Keratinocyte (primary cell): ENCODE measurements around the gene FSTL5. TPM values are rescaled to one million over a fixed set of nuclear protein-coding genes. Genes with fewer than 3 reads are reported as not detected.

Source experiments
- DNase-seq: peaks from one replicate; pipeline ENCODE4 v3.0.0-alpha.2; 2011; ENCODE audit warnings: low read depth, missing footprints, low spot score
- FAIRE-seq: peaks from 2 replicates; lab custom pipeline; 2011; peaks lifted over from hg19 to GRCh38; lab: Jason Lieb, UNC
- H2AFZ ChIP-seq: 2 replicates; pipeline ENCODE4 v1.6.0; 2012; ENCODE audit warnings: low read length, control low read depth, inconsistent platforms; ENCODE audit not compliant: control insufficient read depth
- H3K27ac ChIP-seq: 2 replicates; pipeline ENCODE4 v1.5.1; 2011; ENCODE audit warnings: low read length; ENCODE audit not compliant: control insufficient read depth, insufficient read depth
- H3K27me3 ChIP-seq: 3 replicates; pipeline ENCODE4 v1.6.0; 2011; ENCODE audit warnings: low read length; ENCODE audit not compliant: control insufficient read depth, insufficient read depth; ENCODE audit errors: extremely low read depth
- H3K36me3 ChIP-seq, 2 experiments: 2 replicates in 1 of 2; 3 replicates in 1 of 2; pipeline ENCODE4 v1.5.1; 2011; ENCODE audit warnings: low read length in 2 of 2, mild to moderate bottlenecking in 1 of 2; ENCODE audit not compliant: control insufficient read depth in 2 of 2, insufficient read depth in 2 of 2; ENCODE audit errors: extremely low read depth in 1 of 2
- H3K4me1 ChIP-seq: 3 replicates; pipeline ENCODE4 v1.5.1; 2011; ENCODE audit warnings: low read length; ENCODE audit not compliant: control insufficient read depth, insufficient read depth; ENCODE audit errors: extremely low read depth
- H3K4me2 ChIP-seq: 3 replicates; pipeline ENCODE4 v1.6.0; 2011; ENCODE audit warnings: low read depth, low read length; ENCODE audit not compliant: control insufficient read depth, insufficient read depth; ENCODE audit errors: extremely low read depth
- H3K4me3 ChIP-seq, 3 experiments: fragments of 200-600 bp in 1 of 3; sonication (generic) in 1 of 3; 2 replicates in 2 of 3; 3 replicates in 1 of 3; pipeline ENCODE4 v1.5.1; 2011 to 2016; ENCODE audit warnings: low read length in 3 of 3, mild to moderate bottlenecking in 3 of 3, control low read depth in 2 of 3, inconsistent platforms in 1 of 3, low read depth in 1 of 3, mixed read lengths in 1 of 3, mixed run types in 1 of 3, moderate library complexity in 1 of 3; ENCODE audit not compliant: control insufficient read depth in 2 of 3, insufficient read depth in 2 of 3; ENCODE audit errors: extremely low read depth in 1 of 3
- H3K79me2 ChIP-seq: 2 replicates; pipeline ENCODE4 v1.6.0; 2012; ENCODE audit warnings: low read length; ENCODE audit not compliant: control insufficient read depth, insufficient read depth
- H3K9ac ChIP-seq: 3 replicates; pipeline ENCODE4 v1.6.0; 2011; ENCODE audit warnings: low read length; ENCODE audit not compliant: control insufficient read depth, insufficient read depth; ENCODE audit errors: extremely low read depth
- H3K9me1 ChIP-seq: 3 replicates; pipeline ENCODE4 v1.6.0; 2011; ENCODE audit warnings: low read length; ENCODE audit not compliant: control insufficient read depth, insufficient read depth; ENCODE audit errors: extremely low read depth
- H3K9me3 ChIP-seq: 2 replicates; pipeline ENCODE4 v1.5.1; 2012; ENCODE audit warnings: low read depth, low read length; ENCODE audit not compliant: control insufficient read depth
- H4K20me1 ChIP-seq: 3 replicates; pipeline ENCODE4 v1.6.0; 2011; ENCODE audit warnings: low read length; ENCODE audit not compliant: control insufficient read depth, insufficient read depth; ENCODE audit errors: extremely low read depth
- CTCF ChIP-seq, 3 experiments: IDR thresholded peaks in 1 of 3; conservative IDR thresholded peaks in 1 of 3; optimal IDR thresholded peaks in 1 of 3; 2 replicates in 2 of 3; 3 replicates in 1 of 3; pipeline versions ENCODE3 to v1.5.1; 2011; ENCODE audit warnings: low read length in 3 of 3, mild to moderate bottlenecking in 3 of 3, moderate library complexity in 2 of 3, control low read depth in 1 of 3, inconsistent platforms in 1 of 3; ENCODE audit not compliant: insufficient read depth in 2 of 3; ENCODE audit errors: extremely low read depth in 1 of 3
- EZH2 ChIP-seq: IDR thresholded peaks from one replicate; pipeline ENCODE4 v1.6.1; 2012; ENCODE audit warnings: inconsistent platforms, mild to moderate bottlenecking, low read length, moderate library complexity
- dilution Hi-C: fragments of 300-500 bp; cut with MboI; formaldehyde crosslinking; loops from one replicate; pipeline ENCODE4 v1.7.0; 2020; ENCODE audit warnings: low sequenced_read_pairs; ENCODE audit not compliant: extremely low pct_ligation_motif_present
- polyA plus RNA-seq, 5 experiments: library from polyadenylated mRNA; depleted of rRNA in 3 of 5; stranded (reverse) in 3 of 5; stranded (forward) in 1 of 5; unstranded in 1 of 5; fragments of >200 nt; gene quantifications; 1 replicate in 1 of 5; 2 replicates in 3 of 5; 3 replicates in 1 of 5; pipeline versions ENCODE4 v1.2.1 to v1.2.3, GENCODE V29; 2011 to 2012; ENCODE audit warnings: missing spikeins in 2 of 5, low read depth in 1 of 5, low replicate concordance in 1 of 5

FSTL5 gene
- polyA plus RNA-seq, 1 donor (not counting 4 experiments of a cell fraction or from before 2014, with no cell fraction given): not detected

DNA sequence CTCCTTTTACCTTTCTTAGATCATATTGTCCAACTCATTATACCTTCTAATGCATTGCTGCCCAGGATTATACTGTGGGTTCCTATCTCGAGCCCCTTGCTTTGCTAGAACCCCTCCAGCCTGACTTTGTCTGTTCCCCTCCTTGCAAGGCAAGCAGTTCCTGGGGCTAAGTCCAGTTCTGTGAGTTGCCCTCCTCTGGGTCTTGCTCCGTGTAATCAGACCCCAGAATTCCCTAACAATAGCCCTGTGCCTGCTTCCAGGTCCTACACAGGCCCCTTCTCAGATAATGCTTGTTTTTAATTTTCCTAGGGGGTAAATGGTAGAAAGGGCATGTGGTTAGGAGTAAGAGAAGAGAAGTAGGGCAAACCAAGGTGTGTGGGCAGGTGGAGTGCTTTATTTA is 145.9 kb downstream of the FSTL5 start:
- no peak overlapping the region for H3K9ac ChIP-seq
- H3K9me3 ChIP-seq: no peaks in the 10 kb centered on the region
- H3K27ac ChIP-seq: no peak overlapping the region
- no peaks in the 10 kb centered on the region for H3K36me3 ChIP-seq
- no peaks in the 10 kb centered on the region for H3K4me1 ChIP-seq
- no peak for TF ChIP-seq EZH2
- no peak for TF ChIP-seq CTCF (optimal IDR thresholded peaks at IDR 0.05 in 1 of 3, IDR thresholded peaks at IDR 0.05 in 1 of 3, conservative IDR thresholded peaks at IDR 0.05 in 1 of 3; ENCODE audit: extremely low read depth in 1 of 3, insufficient read depth in 2 of 3, low read length in 3 of 3)
- H3K4me3 ChIP-seq: no peak overlapping the region
- no peak overlapping the region for H3K4me2 ChIP-seq
- no peaks in the 10 kb centered on the region for H3K27me3 ChIP-seq
- no peaks in the 10 kb centered on the region for H4K20me1 ChIP-seq
- no peaks in the 10 kb centered on the region for H3K79me2 ChIP-seq
- DNase-seq (no peak), FAIRE-seq (no peak)
- H2AFZ ChIP-seq: no peak overlapping the region
- H3K9me1 ChIP-seq: no peaks in the 10 kb centered on the region
- dilution Hi-C loops: no loop called here

DNA sequence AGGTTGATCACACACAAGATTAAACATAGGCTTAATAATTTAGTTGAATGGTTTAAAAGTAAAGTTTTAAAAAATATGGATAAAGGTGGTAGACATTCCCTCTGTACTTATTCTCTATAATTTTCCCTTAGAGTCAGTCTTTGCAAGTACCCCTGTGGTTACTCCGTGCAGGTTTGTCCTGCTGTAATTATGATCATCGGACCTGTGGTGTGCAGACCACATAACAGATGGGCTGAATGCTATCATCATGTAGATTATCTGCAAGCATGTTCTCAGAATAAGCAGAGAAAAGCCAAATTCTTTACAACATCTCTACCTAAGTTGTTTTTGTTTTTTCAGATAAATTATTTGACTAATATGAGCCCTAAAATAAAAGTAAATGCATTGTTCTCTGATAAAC is 146.8 kb downstream of the FSTL5 start:
- Histone ChIP-seq H2AFZ (no peak overlapping the region), H3K4me3 (no peak overlapping the region), H3K36me3 (no peaks in the 10 kb centered on the region), H3K27me3 (no peaks in the 10 kb centered on the region), H3K9me1 (no peaks in the 10 kb centered on the region), H3K27ac (no peak overlapping the region), H3K9ac (no peak overlapping the region), H4K20me1 (no peaks in the 10 kb centered on the region), H3K79me2 (no peaks in the 10 kb centered on the region), H3K4me2 (no peak overlapping the region), H3K9me3 (no peaks in the 10 kb centered on the region), H3K4me1 (no peaks in the 10 kb centered on the region)
- TF ChIP-seq CTCF (optimal IDR thresholded peaks at IDR 0.05 in 1 of 3, IDR thresholded peaks at IDR 0.05 in 1 of 3, conservative IDR thresholded peaks at IDR 0.05 in 1 of 3; ENCODE audit: extremely low read depth in 1 of 3, insufficient read depth in 2 of 3, low read length in 3 of 3): no peak
- dilution Hi-C loops: no loop called here
- FAIRE-seq (no peak), DNase-seq (no peak)
